ENCODE measurements around the gene CHRND.

DNA sequence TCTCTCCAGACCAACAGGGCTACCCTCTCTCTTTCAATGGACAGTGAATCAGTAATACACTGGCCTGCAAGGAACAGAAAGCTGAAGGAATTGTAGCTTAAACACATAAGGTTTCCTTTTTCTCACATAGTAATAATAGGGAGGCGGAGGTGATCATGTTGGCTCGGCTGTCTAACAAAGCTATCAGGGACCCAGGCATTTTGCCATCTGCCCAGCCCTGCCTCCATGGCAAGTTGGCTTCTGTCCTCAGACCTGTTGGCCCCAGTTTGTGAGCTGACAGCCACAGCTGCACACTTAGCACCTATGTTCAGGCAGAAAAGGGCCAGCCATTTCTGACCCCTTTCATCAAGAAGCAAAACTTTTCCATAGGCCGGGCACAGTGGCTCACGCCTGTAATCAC, 11.5 kb downstream of the CHRND start:
- TF ChIP-seq CTCF (optimal IDR thresholded peaks at IDR 0.05 in 1 of 3, IDR thresholded peaks at IDR 0.05 in 1 of 3, conservative IDR thresholded peaks at IDR 0.05 in 1 of 3; ENCODE audit: extremely low read depth in 1 of 3, insufficient read depth in 2 of 3, low read length in 3 of 3): no peak
- TF ChIP-seq EZH2 (IDR thresholded peaks at IDR 0.05; ENCODE audit: low read length): no peak

All from keratinocyte (primary cell).